HepG2 (cell line): ENCODE data around the gene TBC1D16. TPM values are rescaled to one million over a fixed set of nuclear protein-coding genes. Genes with fewer than 3 reads are reported as not detected.
A peak's percentile ranks its signal among the peaks of the same experiment; 100 is the strongest.

Source experiments
- AKAP8 ChIP-seq: sonication (generic); formaldehyde crosslinking; IDR thresholded peaks from 2 replicates; pipeline ENCODE4 v1.5.1; 2020; ENCODE audit warnings: mild to moderate bottlenecking, missing genetic modification reagents
- CBFB ChIP-seq: sonication (generic); formaldehyde crosslinking; IDR thresholded peaks from 2 replicates; pipeline ENCODE4 v1.4.0; 2020; ENCODE audit warnings: missing genetic modification reagents
- CCDC6 ChIP-seq: sonication (generic); formaldehyde crosslinking; IDR thresholded peaks from 2 replicates; pipeline ENCODE4 v1.8.1; 2022; ENCODE audit warnings: mild to moderate bottlenecking, missing genetic modification reagents, moderate library complexity
- CENPT ChIP-seq: sonication (generic); formaldehyde crosslinking; IDR thresholded peaks from 2 replicates; pipeline ENCODE4 v1.8.0; 2022; ENCODE audit warnings: low read depth, mild to moderate bottlenecking, moderate library complexity, missing genetic modification reagents
- GABPB1 ChIP-seq: IDR thresholded peaks from 2 replicates; pipeline ENCODE4 v1.6.1; 2016; ENCODE audit warnings: mild to moderate bottlenecking, missing genetic modification reagents, moderate library complexity, missing compliant biosample characterization
- HMG20A ChIP-seq: IDR thresholded peaks from 2 replicates; pipeline ENCODE4 v1.6.1; 2016; ENCODE audit warnings: borderline replicate concordance
- NFYC ChIP-seq: IDR thresholded peaks from 2 replicates; pipeline ENCODE4 v1.6.1; 2016; ENCODE audit warnings: missing genetic modification reagents, missing compliant biosample characterization
- NPAS2 ChIP-seq: sonication (generic); formaldehyde crosslinking; IDR thresholded peaks from 2 replicates; pipeline ENCODE4 v1.8.0; 2022; ENCODE audit warnings: mild to moderate bottlenecking, missing genetic modification reagents, borderline replicate concordance
- PHF21A ChIP-seq: sonication (generic); formaldehyde crosslinking; IDR thresholded peaks from 2 replicates; pipeline ENCODE4 v1.5.0; 2020; ENCODE audit warnings: mild to moderate bottlenecking, missing genetic modification reagents
- REL ChIP-seq: sonication (generic); formaldehyde crosslinking; conservative IDR thresholded peaks from 2 replicates; pipeline ENCODE4 v1.8.0; 2022; ENCODE audit warnings: mild to moderate bottlenecking, missing genetic modification reagents, moderate library complexity
- SKI ChIP-seq: fragments of 450-650 bp; IDR thresholded peaks from one replicate; pipeline ENCODE4 v1.6.1; 2018; ENCODE audit warnings: mild to moderate bottlenecking; ENCODE audit not compliant: partially characterized antibody
- SOX5 ChIP-seq: IDR thresholded peaks from 2 replicates; pipeline ENCODE4 v1.6.1; 2016; ENCODE audit warnings: borderline replicate concordance
- TRIM24 ChIP-seq: sonication (generic); formaldehyde crosslinking; IDR thresholded peaks from 2 replicates; pipeline ENCODE4 v1.8.0; 2022; ENCODE audit warnings: mild to moderate bottlenecking, missing genetic modification reagents
- ZFP36L1 ChIP-seq: sonication (generic); formaldehyde crosslinking; IDR thresholded peaks from 2 replicates; pipeline ENCODE4 v1.8.0; 2022; ENCODE audit warnings: mild to moderate bottlenecking, missing genetic modification reagents, moderate library complexity
- ZNF138 ChIP-seq: sonication (generic); formaldehyde crosslinking; IDR thresholded peaks from 2 replicates; pipeline ENCODE4 v1.5.0; 2020; ENCODE audit warnings: mild to moderate bottlenecking, low read depth, missing genetic modification reagents
- ZNF264 ChIP-seq: sonication (generic); formaldehyde crosslinking; IDR thresholded peaks from 2 replicates; pipeline ENCODE4 v1.4.0; 2020; ENCODE audit warnings: missing genetic modification reagents
- ZNF776 ChIP-seq: sonication (generic); formaldehyde crosslinking; IDR thresholded peaks from 2 replicates; pipeline ENCODE4 v1.4.0; 2020; ENCODE audit warnings: mild to moderate bottlenecking, missing genetic modification reagents
- polyA plus RNA-seq, 8 experiments: library from polyadenylated mRNA; depleted of rRNA in 3 of 8; stranded (reverse) in 7 of 8; unstranded in 1 of 8; fragments of >200 nt; fragmentation: Illumina TruSeq in 4 of 8; extraction: Trizol in 4 of 8; gene quantifications; 2 replicates each; pipeline versions ENCODE4 v1.2.1 to v1.2.3, GENCODE V29; 2011 to 2016; ENCODE audit warnings: low read depth in 4 of 8, missing spikeins in 1 of 8, mixed read lengths in 1 of 8; ENCODE audit not compliant: insufficient read depth in 1 of 8
- total RNA-seq, 5 experiments: library from RNA; depleted of rRNA; stranded (reverse); fragments of >200 nt; fragmentation: Illumina TruSeq; extraction: Trizol; gene quantifications; 2 replicates each; pipeline ENCODE4 v1.2.3, GENCODE V29; 2016; ENCODE audit warnings: low read depth in 1 of 5
- TF ChIP-seq, protein P1 (sequence below): sonication (generic); formaldehyde crosslinking; IDR thresholded peaks from 2 replicates; pipeline ENCODE4 v1.4.0; 2020; ENCODE audit warnings: missing genetic modification reagents, low read depth, mild to moderate bottlenecking, borderline replicate concordance
- TF ChIP-seq, protein P2 (sequence below): sonication (generic); formaldehyde crosslinking; IDR thresholded peaks from 2 replicates; pipeline ENCODE4 v1.9.0; 2022; ENCODE audit warnings: missing genetic modification reagents, mild to moderate bottlenecking, borderline replicate concordance
- TF ChIP-seq, protein P3 (sequence below): sonication (generic); formaldehyde crosslinking; IDR thresholded peaks from 2 replicates; pipeline ENCODE4 v1.4.0; 2020; ENCODE audit warnings: missing genetic modification reagents, borderline replicate concordance
- TF ChIP-seq, protein P4 (sequence below): sonication (generic); formaldehyde crosslinking; IDR thresholded peaks from 2 replicates; pipeline ENCODE4 v1.5.0; 2020; ENCODE audit warnings: missing genetic modification reagents, mild to moderate bottlenecking, borderline replicate concordance
- TF ChIP-seq, protein P5 (sequence below): sonication (generic); formaldehyde crosslinking; IDR thresholded peaks from 2 replicates; pipeline ENCODE4 v1.4.0; 2020; ENCODE audit warnings: missing genetic modification reagents

The TBC1D16 gene
- total and polyA plus RNA-seq, 2 of the 13 experiments (the other 11 are each of a cell fraction or from before 2014, with no cell fraction given), result 14.9 to 24.9 TPM

DNA sequence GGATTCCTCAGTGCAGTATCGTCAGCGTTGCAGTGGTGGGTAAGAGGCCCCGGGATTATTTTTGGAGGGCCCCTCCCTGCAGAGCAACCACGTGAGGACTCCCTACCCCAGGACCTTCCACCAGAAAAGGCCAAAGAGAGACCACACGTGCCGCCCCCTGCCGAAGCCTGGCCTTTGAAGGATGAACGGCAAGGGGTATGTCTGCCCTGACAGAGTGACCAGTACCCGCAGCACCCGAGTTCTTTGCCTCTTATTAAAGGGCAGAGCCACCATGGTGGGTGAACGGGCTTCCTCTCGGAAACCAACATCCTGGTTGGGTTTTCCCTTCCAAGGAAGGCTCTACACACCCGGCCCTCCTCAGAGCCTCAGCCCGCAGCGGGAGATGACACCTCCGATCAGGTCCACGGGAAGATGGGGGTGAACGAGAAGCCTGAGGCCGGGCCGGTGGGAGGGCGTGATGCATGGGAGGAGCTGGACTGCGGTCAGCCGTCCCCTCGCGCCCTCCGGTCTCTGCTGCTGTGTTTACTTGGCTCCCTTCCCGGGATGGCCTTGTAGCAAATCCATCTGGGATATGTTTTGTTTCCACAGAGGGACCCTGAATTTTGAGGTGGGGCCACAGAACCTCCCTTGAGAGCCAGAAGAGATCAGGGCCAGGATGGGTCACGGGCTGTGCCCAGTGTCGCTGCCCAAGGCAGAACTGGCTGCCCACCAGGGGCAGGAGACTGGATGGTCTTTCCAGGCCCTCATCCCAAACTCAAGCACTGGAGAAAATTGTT, 49.1 kb downstream of the TBC1D16 start (continued):
- TF ChIP-seq ZNF138 (peak; percentile 78; the same call in 1 of the 2 replicates), AKAP8 (CRISPR knock-in tag) (peak; percentile 98), TRIM24 (CRISPR knock-in tag) (no peak), SOX5 (CRISPR knock-in tag) (peak; percentile 87), NFYC (peak; percentile 47; the same call in 1 of the 2 replicates), CCDC6 (CRISPR knock-in tag) (peak; percentile 96), ZNF776 (CRISPR knock-in tag) (no peak; the same call in 1 of the 2 replicates), ZNF264 (CRISPR knock-in tag) (no peak), PHF21A (CRISPR knock-in tag) (peak; percentile 93), REL (0 out of 2 replicates have a peak, but pooled peaks have one; percentile 15), GABPB1 (peak; percentile 64), CBFB (peak; percentile 98), SKI (peak; percentile 56), NPAS2 (no peak), CENPT (CRISPR knock-in tag) (no peak), ZFP36L1 (CRISPR knock-in tag) (0 out of 2 replicates have a peak, but pooled peaks have one; percentile 68), HMG20A (peak; percentile 87)
- TF ChIP-seq, protein P1, sequence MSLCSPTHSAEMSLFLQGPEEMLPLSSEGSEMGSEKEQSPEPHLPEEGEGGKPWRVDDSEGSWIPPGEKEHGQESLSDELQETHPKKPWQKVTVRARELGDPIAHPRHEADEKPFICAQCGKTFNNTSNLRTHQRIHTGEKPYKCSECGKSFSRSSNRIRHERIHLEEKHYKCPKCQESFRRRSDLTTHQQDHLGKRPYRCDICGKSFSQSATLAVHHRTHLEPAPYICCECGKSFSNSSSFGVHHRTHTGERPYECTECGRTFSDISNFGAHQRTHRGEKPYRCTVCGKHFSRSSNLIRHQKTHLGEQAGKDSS, result peak; percentile 74
- TF ChIP-seq, protein P2, sequence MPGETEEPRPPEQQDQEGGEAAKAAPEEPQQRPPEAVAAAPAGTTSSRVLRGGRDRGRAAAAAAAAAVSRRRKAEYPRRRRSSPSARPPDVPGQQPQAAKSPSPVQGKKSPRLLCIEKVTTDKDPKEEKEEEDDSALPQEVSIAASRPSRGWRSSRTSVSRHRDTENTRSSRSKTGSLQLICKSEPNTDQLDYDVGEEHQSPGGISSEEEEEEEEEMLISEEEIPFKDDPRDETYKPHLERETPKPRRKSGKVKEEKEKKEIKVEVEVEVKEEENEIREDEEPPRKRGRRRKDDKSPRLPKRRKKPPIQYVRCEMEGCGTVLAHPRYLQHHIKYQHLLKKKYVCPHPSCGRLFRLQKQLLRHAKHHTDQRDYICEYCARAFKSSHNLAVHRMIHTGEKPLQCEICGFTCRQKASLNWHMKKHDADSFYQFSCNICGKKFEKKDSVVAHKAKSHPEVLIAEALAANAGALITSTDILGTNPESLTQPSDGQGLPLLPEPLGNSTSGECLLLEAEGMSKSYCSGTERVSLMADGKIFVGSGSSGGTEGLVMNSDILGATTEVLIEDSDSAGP (CRISPR knock-in tag), result peak; percentile 91
- TF ChIP-seq, protein P3, sequence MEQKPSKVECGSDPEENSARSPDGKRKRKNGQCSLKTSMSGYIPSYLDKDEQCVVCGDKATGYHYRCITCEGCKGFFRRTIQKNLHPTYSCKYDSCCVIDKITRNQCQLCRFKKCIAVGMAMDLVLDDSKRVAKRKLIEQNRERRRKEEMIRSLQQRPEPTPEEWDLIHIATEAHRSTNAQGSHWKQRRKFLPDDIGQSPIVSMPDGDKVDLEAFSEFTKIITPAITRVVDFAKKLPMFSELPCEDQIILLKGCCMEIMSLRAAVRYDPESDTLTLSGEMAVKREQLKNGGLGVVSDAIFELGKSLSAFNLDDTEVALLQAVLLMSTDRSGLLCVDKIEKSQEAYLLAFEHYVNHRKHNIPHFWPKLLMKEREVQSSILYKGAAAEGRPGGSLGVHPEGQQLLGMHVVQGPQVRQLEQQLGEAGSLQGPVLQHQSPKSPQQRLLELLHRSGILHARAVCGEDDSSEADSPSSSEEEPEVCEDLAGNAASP (CRISPR knock-in tag), result peak; percentile 94; the same call in 1 of the 2 replicates
- TF ChIP-seq, protein P4, sequence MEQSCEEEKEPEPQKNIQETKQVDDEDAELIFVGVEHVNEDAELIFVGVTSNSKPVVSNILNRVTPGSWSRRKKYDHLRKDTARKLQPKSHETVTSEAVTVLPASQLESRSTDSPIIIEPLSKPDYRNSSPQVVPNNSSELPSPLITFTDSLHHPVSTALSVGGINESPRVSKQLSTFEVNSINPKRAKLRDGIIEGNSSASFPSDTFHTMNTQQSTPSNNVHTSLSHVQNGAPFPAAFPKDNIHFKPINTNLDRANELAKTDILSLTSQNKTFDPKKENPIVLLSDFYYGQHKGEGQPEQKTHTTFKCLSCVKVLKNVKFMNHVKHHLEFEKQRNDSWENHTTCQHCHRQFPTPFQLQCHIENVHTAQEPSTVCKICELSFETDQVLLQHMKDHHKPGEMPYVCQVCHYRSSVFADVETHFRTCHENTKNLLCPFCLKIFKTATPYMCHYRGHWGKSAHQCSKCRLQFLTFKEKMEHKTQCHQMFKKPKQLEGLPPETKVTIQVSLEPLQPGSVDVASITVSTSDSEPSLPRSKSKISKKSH (CRISPR knock-in tag), result 0 out of 2 replicates have a peak, but pooled peaks have one; percentile 74
- TF ChIP-seq, protein P5, sequence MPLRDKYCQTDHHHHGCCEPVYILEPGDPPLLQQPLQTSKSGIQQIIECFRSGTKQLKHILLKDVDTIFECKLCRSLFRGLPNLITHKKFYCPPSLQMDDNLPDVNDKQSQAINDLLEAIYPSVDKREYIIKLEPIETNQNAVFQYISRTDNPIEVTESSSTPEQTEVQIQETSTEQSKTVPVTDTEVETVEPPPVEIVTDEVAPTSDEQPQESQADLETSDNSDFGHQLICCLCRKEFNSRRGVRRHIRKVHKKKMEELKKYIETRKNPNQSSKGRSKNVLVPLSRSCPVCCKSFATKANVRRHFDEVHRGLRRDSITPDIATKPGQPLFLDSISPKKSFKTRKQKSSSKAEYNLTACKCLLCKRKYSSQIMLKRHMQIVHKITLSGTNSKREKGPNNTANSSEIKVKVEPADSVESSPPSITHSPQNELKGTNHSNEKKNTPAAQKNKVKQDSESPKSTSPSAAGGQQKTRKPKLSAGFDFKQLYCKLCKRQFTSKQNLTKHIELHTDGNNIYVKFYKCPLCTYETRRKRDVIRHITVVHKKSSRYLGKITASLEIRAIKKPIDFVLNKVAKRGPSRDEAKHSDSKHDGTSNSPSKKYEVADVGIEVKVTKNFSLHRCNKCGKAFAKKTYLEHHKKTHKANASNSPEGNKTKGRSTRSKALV, result 0 out of 2 replicates have a peak, but pooled peaks have one; percentile 22
